Testis (tissue), 2 donors: ENCODE results near the gene GUK1.

Experiments
- POLR2A ChIP-seq: fragments of 450-650 bp; IDR thresholded peaks from one replicate; pipeline ENCODE4 v1.6.1; 2017; ENCODE audit warnings: antibody characterized with exemption, mild to moderate bottlenecking, moderate library complexity
- TF ChIP-seq, protein P1 (sequence below), 3 experiments: fragments of 450-650 bp in 2 of 3; fragments of 200-600 bp in 1 of 3; sonication (generic) in 1 of 3; IDR thresholded peaks; one replicate each; pipeline ENCODE4 v1.5.1; 2016 to 2019; ENCODE audit warnings: antibody characterized with exemption in 3 of 3, mild to moderate bottlenecking in 2 of 3, moderate library complexity in 1 of 3

- TF ChIP-seq, protein P1, sequence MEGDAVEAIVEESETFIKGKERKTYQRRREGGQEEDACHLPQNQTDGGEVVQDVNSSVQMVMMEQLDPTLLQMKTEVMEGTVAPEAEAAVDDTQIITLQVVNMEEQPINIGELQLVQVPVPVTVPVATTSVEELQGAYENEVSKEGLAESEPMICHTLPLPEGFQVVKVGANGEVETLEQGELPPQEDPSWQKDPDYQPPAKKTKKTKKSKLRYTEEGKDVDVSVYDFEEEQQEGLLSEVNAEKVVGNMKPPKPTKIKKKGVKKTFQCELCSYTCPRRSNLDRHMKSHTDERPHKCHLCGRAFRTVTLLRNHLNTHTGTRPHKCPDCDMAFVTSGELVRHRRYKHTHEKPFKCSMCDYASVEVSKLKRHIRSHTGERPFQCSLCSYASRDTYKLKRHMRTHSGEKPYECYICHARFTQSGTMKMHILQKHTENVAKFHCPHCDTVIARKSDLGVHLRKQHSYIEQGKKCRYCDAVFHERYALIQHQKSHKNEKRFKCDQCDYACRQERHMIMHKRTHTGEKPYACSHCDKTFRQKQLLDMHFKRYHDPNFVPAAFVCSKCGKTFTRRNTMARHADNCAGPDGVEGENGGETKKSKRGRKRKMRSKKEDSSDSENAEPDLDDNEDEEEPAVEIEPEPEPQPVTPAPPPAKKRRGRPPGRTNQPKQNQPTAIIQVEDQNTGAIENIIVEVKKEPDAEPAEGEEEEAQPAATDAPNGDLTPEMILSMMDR (IDR thresholded peaks at IDR 0.05), result no peak
- no peak for TF ChIP-seq POLR2A
Observed at GRCh38 chr1:228108055-228108690, 31.9 kb upstream of the GUK1 start.
